Hippocampal formation (tissue), 2 donors: ENCODE results near the gene TECTB.
A peak's percentile ranks its signal among the peaks of the same experiment; 100 is the strongest.

Experiments
- DNase-seq, 2 donors: peaks; one replicate each; lab custom pipeline; 2025; lab: John Stamatoyannopoulos, UW

The TECTB gene

DNA sequence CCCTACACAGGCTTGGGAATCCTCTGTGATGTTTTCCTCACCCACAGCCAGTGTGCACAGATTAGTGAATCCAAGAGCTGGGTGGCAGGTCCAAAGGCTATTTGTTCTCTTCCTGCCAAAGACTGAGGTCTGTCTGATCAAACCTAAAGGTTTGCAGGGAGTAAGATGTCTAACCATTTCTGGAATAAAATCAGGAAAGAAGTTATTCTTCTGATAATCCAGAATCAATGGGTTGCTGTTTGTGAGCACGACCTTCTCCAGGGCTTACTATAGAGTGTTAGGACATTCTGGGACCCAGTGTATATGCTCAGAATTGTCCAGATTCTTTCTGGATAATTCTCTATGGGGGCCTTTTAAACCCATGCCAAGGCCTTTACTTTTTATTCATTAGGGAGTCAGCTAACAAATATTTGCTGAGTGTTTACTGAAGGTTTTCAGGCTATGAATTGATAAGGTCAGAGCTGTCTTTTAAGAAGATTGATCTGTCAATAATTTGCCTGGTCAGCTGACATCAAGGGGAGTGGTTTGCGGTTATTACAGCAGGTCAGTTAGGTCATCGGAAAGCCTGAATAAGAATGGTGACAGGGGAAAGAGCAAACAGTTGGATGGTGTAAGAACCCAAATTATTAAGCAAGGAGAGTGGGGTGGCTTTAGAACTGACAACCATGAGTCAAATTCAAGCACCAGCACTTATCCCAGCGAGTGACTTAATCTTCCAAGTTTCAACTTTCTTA is 7.5 kb upstream of the TECTB start:
- no peak for DNase-seq

GRCh38 chr10:112278871-112279270 is 4.3 kb upstream of the TECTB start:
- no peak for DNase-seq

DNA sequence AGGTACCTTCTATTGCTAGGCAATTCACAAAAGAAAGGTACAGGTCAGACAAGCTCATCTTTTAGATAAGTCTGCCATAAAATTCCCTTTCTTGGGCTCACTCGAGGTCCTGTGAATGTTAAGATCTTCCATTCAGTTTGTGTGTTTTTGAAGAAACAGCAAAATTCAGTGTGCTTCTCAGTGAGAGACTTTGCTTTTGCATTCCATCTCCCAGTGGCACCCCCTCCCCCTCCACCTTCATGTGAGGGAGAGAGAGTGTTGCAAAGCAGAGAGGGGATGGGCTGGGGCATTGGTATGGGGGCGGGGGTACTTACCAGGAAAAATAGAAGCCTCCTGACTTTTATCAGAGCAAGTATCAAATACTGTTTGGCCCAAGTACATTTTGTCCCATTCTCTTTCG is 3.8 kb upstream of the TECTB start:
- no peak for DNase-seq

- DNase-seq, result no peak
These were observed 2.8 kb upstream of the TECTB start for GRCh38 chr10:112280205-112280921.

DNA sequence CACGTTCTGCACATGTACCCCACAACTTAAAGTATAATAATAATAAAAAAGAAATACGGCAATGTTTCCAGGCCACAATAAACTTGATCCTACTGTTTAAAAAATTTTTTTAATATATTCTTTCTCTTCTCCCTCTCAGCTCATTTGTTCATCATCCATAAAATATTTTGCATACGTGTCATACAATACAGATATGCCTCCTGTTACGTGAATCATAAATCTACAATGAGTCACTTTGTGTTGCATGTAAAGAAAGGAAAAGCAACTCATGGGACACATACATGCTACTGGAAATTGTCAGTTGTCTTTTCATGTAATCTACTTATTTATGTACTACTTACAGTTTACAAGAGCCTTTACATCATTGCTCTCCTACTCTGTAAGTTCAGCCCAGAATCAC is 1.1 kb upstream of the TECTB start:
- no peak for DNase-seq

- peak in 1 of 2 donors; percentile 24 for DNase-seq
These were observed 3.9 kb downstream of the TECTB start for GRCh38 chr10:112286837-112287818.

DNA sequence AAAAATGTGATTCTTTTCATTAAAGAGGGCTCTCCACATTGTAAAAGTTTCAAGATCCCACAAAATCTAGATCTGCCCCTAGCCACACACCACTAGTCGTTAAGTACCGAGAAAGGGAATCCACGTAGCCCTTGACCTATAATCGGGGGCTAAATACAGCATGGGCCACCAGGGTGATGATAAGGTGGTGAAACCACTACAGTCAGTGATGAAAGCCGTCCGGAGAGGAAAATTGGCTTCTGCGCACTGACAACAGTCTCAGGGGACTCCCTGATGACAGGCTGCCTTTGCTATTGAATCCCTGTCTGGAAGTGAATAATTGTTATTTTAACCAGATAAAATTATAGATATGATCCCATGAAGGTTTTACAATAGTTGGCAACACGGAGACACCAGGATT is 4.6 kb downstream of the TECTB start:
- DNase-seq, result no peak

GRCh38 chr10:112288486-112288885 is 5.3 kb downstream of the TECTB start:
- DNase-seq, result peak in 1 of 2 donors; percentile 55

DNA sequence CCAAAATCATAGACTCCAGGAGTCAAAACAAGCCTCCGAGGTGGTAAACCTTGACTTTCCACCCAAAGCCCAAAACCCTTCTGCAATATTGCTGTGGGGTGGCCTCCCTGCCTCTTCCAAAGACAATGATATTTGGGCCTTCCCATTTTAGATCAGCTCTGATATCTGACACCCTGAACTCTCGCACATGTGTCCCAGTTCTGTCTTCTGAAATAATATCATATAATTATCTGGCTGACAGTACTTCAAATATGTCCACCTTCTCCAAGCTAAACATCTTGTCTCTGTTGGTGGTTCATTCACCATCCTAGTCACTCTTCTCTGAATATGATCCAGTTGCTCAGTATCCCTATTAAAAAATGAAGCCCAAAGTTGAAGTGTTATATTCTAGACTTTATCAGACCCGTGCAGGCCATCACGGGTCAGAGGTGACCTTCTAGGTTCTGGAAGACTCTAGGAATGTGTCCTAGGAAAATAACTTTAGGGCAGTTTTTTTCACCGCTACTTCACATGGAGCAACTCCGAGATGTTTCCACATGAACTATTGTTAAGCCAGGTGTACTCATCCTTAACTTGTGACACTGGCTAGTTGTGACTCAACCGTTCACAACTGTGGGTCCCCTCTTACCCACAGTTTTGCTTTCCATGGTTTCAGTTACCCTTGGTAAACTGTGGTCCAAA is 6.3 kb downstream of the TECTB start:
- no peak for DNase-seq

DNA sequence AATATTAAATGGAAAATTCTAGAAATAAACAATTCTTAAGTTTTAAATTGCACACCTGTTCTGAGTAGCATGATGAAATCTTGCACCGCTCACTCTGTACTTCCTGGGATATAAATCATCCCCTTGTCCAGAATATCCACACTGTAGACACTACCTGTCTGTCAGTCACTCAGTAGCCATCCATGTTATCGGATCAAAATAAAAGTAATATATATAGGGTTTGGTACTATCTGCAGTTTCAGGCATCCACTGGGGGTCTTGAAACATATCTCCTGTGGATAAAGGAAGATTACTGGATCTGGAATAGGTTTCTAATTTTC is 6.8 kb downstream of the TECTB start:
- DNase-seq, result no peak

DNA sequence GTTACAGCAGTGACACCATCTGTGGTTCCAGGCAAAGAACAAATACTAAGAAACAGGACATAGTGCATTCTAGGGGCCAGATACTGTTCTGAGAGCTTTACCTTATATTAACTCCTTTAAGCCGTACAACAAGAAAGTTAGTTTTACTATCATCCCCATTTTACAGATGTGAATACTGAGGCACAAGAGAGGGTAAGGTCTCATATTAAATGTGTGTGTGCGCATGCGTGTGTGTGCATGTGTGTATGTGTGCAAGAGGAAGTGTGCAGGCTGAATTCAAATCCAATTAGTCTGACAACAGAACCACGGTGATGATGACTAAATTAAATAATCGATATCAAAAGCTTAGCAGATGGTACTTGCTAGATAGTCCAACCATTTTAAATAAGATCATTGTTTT is 11.0 kb downstream of the TECTB start:
- no peak for DNase-seq

GRCh38 chr10:112295853-112296830 is 12.9 kb downstream of the TECTB start:
- no peak for DNase-seq

- DNase-seq, result no peak
These were observed 13.7 kb downstream of the TECTB start for GRCh38 chr10:112296908-112297331.

GRCh38 chr10:112298581-112298980 is 15.4 kb downstream of the TECTB start:
- DNase-seq, result no peak

DNA sequence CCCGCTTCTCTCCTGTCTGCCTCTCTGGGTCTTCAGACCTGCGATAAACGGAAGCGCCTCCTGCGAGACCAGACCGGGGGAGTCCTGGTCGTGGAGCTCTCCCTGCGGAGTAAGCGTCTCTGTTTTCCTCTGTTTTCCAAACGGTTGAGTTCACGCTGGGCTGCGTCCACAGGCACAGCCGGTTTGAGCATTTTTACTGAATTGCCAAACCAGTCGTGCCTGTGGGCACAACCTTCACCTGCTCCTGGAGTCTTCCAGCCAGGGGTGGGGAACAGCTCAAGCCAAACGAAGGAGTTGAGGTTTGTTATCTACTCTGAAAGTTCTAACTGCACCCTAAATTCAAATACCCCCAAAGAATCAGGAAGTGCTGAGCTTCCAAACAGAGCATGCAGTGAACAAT is 16.3 kb downstream of the TECTB start:
- DNase-seq, result no peak

GRCh38 chr10:112302335-112302734 is 19.1 kb downstream of the TECTB start:
- no peak for DNase-seq

DNA sequence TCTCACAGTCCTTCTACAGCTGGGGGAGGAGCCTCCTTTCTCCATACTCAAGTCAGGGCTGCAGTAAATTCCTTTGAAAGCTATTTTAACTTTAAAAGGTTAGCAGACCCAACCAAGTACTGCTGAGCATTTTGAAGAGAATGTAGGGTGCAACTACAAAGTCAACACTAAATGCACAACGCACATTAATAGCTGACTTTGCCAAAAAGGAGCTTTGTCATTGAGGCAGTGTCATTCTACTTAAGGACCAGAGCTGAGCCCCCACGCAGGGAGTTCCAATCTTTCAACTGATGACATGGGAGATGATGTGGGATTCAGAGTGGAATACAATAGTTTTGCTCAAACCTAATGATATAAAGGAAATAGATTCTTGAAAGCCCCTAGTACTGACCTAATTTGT is 20.3 kb downstream of the TECTB start:
- DNase-seq, result no peak

DNA sequence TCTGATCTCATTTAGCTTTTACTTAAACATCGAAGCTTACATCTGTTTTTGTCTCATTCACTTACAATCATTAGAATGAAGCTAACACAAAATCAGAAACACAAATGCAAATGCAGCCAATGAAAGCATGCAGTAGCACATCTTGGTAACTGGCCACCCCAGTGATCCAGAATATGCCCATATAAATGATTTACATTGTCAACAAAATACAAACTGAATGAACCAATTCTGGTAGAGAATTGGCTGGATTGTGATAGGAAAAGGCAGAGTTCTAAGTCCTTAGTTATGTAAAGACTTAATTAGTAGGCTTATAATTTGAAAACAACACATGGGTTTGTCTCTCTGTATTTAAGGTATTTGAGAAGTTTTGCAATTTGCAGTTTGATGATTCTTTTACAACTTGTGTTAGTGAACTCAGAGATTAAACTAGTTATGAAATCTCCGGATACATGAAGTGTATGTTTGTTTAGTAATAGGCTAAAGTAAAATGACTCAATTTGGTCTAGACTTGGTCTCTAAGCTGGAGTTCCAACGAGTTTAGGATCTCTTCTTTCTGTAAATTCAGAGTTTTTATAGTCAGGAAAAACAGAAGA is 21.2 kb downstream of the TECTB start:
- no peak for DNase-seq

DNA sequence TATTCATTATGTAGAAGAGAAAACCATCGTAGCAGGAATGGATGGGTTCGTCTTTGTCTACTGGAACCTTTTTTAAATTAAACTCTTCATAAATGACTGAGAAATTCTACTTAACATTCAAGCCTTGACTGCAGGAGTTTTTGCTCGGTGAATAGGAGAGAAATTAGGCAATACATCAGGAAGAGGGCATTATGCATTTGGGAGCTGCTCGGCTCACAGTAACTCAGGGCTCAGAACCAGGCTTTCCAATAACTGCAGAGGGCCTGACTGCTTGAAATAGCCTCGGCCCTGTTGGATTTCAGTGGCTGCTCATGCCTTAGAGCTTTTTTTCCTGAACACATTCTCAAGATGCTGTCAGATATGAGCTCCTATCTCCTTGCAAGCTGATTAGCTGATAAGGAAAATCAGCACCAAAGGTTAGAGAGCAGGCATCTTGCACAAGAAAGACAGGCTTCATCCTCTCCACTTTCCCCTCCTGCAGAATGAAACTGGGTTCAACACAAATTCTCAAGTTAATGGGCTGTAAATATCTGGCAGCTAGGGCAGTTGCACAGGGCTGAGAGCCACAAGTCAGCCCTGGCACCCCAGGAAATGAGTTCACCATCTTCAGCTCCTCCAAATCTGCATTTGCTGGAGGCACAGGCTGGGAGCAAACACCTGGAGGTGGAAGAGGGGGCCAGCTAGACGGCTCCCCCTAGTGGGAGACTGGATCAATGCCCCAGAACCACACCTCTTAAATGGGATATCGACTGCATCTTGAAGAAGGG is 24.3 kb downstream of the TECTB start:
- peak in 1 of 2 donors; percentile 17 for DNase-seq

DNA sequence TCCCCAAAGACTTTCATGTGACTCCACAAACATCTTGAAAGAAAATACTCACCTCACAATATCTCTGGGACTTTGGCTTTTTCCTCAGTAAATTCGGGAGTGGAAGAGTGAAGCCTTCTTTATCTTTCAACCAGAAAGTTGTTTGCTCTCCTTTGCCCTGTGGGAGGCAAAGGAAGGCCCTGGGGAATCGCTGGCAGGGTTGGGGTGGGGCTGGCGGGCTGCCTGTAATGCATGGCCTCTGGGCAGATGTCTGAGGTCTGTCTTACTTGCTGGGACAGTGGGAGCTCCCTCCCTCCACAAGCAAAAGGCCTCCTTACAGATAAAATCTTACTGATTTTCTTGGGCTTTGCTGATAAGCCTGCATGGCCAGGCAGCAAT is 24.9 kb downstream of the TECTB start:
- DNase-seq, result no peak
